ENCODE results near the gene ADARB2.

ADARB2 gene

DNA sequence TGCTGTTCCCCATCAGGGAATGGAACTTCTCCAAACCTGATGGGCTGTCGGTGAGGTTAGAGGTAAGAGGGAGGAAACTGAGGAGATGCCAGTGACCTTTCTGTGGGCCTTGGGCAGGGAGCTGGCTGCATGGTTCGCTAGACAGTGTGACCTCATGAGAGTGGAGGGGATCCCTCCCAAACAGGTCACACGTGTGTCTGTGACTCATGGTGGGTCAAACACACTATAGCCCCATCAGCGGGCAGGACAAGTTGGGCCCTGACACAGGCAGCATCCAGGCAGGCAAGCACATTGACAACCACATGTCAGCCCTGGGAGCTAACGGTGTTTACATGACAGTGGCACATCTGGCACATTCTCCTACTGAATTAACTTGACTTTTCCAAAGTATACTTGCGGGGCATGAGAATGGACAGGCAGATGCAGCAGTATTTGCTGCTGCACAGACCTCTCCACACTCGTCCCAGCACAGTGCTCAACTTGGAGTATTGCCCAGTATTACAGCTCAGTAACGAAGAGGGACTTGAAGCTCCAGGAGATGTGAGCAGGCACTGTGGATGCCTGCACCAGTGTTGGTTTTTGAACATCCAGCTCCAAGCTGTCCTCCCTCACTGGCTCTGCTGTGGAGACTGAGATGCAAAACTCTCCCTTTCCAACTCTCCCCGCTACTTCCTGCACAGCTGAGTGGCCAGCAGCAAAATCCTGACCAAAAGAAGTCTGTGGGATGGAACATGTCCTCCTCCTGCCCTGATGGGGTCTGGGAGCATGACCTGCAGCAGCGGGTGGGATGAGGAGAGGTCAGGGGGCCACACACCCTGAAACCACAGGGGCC is 481.5 kb downstream of the ADARB2 start:
- TF ChIP-seq TEAD4 (IDR thresholded peaks at IDR 0.05) (no peak), FOXM1 (IDR thresholded peaks at IDR 0.05; ENCODE audit: borderline replicate concordance, low read depth) (no peak), EP300 (IDR thresholded peaks at IDR 0.05; ENCODE audit: borderline replicate concordance) (no peak), CEBPB (IDR thresholded peaks at IDR 0.05) (no peak), TAF1 (IDR thresholded peaks at IDR 0.05; ENCODE audit: low read depth) (no peak)
- TF ChIP-seq, protein P1, sequence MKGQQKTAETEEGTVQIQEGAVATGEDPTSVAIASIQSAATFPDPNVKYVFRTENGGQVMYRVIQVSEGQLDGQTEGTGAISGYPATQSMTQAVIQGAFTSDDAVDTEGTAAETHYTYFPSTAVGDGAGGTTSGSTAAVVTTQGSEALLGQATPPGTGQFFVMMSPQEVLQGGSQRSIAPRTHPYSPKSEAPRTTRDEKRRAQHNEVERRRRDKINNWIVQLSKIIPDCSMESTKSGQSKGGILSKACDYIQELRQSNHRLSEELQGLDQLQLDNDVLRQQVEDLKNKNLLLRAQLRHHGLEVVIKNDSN (IDR thresholded peaks at IDR 0.05): no peak

GRCh38 chr10:1255118-1255517 is 482.2 kb downstream of the ADARB2 start:
- no peak for TF ChIP-seq CEBPB (IDR thresholded peaks at IDR 0.05)
- TF ChIP-seq FOXM1 (IDR thresholded peaks at IDR 0.05; ENCODE audit: borderline replicate concordance, low read depth): no peak
- no peak for TF ChIP-seq REST (IDR thresholded peaks at IDR 0.05; ENCODE audit: low read depth)
- TF ChIP-seq, protein P2, sequence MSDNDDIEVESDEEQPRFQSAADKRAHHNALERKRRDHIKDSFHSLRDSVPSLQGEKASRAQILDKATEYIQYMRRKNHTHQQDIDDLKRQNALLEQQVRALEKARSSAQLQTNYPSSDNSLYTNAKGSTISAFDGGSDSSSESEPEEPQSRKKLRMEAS (IDR thresholded peaks at IDR 0.05): no peak
- no peak for TF ChIP-seq CREB1 (IDR thresholded peaks at IDR 0.05; ENCODE audit: low read depth)
- TF ChIP-seq TCF12 (IDR thresholded peaks at IDR 0.05; ENCODE audit: low read depth): no peak
- TF ChIP-seq NFIC (IDR thresholded peaks at IDR 0.05): no peak

DNA sequence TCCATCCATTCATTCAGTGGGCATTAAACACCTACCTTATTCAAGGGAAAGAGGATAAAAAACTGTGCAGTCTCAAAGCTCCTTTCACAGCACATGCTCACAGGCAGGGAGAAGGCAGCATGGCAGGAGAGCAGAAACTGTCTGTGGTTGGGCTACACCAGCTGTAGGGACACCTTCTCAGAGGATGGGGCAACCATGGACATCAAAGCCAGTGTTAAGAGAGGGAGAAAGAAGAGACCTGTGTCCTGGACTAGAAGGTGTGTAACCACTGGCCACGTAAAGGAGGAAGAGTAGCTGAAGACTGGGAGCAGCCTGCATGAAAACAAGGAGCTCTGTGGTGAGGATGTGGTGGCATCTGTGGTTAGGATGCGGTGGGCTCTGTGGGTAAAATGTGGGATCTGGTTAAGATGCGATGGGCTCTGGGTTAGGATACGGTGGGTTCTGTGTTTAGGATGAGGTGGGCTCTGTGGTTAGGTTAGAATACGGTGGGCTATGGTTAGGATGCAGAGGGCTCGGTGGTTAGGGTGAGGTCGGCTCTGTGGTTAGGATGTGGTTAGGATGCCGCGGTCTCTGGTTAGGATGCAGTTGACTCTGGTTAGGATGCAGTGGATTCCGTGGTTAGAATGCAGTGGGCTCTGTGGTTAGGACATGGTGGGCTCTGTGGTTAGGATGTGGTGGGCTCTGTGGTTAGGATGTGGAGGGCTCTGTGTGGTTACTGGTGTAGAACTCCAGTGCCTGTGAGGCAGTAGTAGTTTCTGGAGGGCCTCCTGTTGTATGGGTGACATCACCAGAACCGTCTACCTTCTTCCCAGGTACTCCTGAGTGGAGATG is 483.6 kb downstream of the ADARB2 start:
- TF ChIP-seq TCF12 (IDR thresholded peaks at IDR 0.05; ENCODE audit: low read depth) (no peak), TAF1 (IDR thresholded peaks at IDR 0.05; ENCODE audit: low read depth) (no peak), ZBTB7A (IDR thresholded peaks at IDR 0.05; ENCODE audit: low read depth) (no peak), EP300 (IDR thresholded peaks at IDR 0.05; ENCODE audit: borderline replicate concordance) (no peak), FOXM1 (IDR thresholded peaks at IDR 0.05; ENCODE audit: borderline replicate concordance, low read depth) (no peak), NFIC (IDR thresholded peaks at IDR 0.05) (no peak), CEBPB (IDR thresholded peaks at IDR 0.05) (no peak), TEAD4 (IDR thresholded peaks at IDR 0.05) (no peak), REST (IDR thresholded peaks at IDR 0.05; ENCODE audit: low read depth) (no peak), EGR1 (IDR thresholded peaks at IDR 0.05) (no peak), RAD21 (IDR thresholded peaks at IDR 0.05; ENCODE audit: low read depth) (no peak), YY1 (IDR thresholded peaks at IDR 0.05; ENCODE audit: low read depth) (no peak), CREB1 (IDR thresholded peaks at IDR 0.05; ENCODE audit: low read depth) (no peak)
- TF ChIP-seq, protein P1 (IDR thresholded peaks at IDR 0.05): no peak
- TF ChIP-seq, protein P2 (IDR thresholded peaks at IDR 0.05): no peak

DNA sequence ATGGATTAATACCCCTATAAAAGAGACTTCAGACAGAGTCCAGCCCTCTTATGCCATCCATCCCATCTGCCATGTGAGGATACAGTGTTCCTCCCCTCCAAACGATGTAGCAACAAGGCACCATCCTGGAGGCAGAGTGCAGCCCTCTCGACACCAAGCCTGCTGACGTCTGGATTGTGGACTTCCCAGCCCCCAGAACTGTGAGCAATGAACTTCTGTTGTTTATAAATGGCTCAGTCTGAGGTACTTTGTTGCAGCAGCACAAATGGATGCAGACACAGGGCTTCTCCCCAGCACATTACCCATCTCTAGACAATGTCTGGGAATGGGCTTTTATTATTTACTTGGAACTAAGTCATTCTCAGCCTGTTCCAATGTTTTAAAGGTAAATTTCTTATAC is 485.6 kb downstream of the ADARB2 start:
- no peak for TF ChIP-seq REST (IDR thresholded peaks at IDR 0.05; ENCODE audit: low read depth)
- TF ChIP-seq TAF1 (IDR thresholded peaks at IDR 0.05; ENCODE audit: low read depth): no peak
- no peak for TF ChIP-seq EGR1 (IDR thresholded peaks at IDR 0.05)
- no peak for TF ChIP-seq YY1 (IDR thresholded peaks at IDR 0.05; ENCODE audit: low read depth)
- TF ChIP-seq TCF12 (IDR thresholded peaks at IDR 0.05; ENCODE audit: low read depth): no peak
- TF ChIP-seq ZBTB7A (IDR thresholded peaks at IDR 0.05; ENCODE audit: low read depth): no peak
- TF ChIP-seq, protein P1 (IDR thresholded peaks at IDR 0.05): no peak
- TF ChIP-seq FOXM1 (IDR thresholded peaks at IDR 0.05; ENCODE audit: borderline replicate concordance, low read depth): no peak
- no peak for TF ChIP-seq CEBPB (IDR thresholded peaks at IDR 0.05)
- TF ChIP-seq, protein P2 (IDR thresholded peaks at IDR 0.05): no peak

Measured in Ishikawa (cell line).